ENCODE data around the gene SPNS3.

The SPNS3 gene

DNA sequence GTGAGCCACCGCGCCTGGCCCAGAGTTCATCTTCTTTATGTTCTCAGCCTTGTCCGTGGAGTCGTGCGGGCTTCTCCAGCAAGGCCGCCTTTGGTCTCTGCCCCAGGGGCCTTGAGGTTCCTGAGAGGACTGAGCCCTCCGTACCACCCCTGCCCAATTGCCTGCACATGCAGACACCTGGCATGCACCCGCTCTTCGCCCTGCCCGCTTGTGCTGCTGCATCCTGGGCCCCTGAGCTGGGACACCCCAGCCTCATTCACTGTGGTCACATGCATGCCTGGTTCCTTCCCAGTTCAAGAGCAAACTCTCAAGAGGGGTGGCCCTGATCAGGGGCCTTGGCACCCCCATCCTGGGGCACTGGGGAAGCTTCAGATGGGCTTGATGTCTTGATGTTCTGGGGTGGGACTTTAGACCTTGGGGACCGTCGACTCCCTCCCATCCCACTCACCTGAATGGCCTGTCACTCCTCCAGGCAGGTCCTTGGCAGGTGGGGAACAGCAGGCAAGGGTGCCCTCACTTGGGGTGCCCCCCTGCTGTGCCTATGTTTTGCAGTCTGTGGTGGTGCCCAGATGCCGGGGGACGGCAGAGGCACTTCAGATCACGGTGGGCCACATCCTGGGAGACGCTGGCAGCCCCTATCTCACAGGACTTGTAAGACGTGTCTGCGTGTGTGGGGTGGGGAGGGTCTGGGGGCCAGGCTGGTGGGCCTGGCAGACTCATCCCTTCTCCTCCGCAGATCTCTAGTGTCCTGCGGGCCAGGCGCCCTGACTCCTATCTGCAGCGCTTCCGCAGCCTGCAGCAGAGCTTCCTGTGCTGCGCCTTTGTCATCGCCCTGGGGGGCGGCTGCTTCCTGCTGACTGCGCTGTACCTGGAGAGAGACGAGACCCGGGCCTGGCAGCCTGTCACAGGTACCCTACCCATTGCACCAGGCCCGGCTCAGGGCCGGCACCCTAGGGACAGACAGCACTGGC lies 52.2 kb downstream of the SPNS3 start:
- H3K27ac ChIP-seq, result no peak overlapping the region
- TF ChIP-seq, protein P1, sequence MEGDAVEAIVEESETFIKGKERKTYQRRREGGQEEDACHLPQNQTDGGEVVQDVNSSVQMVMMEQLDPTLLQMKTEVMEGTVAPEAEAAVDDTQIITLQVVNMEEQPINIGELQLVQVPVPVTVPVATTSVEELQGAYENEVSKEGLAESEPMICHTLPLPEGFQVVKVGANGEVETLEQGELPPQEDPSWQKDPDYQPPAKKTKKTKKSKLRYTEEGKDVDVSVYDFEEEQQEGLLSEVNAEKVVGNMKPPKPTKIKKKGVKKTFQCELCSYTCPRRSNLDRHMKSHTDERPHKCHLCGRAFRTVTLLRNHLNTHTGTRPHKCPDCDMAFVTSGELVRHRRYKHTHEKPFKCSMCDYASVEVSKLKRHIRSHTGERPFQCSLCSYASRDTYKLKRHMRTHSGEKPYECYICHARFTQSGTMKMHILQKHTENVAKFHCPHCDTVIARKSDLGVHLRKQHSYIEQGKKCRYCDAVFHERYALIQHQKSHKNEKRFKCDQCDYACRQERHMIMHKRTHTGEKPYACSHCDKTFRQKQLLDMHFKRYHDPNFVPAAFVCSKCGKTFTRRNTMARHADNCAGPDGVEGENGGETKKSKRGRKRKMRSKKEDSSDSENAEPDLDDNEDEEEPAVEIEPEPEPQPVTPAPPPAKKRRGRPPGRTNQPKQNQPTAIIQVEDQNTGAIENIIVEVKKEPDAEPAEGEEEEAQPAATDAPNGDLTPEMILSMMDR (conservative IDR thresholded peaks at IDR 0.05), result no peak

DNA sequence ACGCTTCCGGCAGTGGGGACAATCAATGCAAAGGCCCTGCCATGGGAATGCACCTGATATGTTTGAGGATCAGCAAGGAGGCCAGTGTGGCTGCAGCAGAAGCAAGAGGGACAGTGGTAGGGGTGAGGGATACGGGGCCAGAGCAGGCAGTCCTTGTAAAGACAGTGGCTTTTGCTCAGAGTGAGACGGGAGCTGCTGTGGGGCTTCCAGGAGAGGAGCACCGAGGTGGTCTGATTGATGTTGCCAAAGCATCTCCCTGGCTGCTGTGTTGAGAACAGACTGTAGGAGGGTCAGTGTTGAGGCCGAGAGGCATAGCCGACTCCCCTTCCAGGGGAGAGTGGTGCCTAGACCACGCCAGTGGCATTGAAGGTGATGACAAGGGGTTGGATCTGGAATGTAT lies 53.6 kb downstream of the SPNS3 start:
- TF ChIP-seq, protein P1 (conservative IDR thresholded peaks at IDR 0.05), result no peak
- H3K27ac ChIP-seq, result no peak overlapping the region

DNA sequence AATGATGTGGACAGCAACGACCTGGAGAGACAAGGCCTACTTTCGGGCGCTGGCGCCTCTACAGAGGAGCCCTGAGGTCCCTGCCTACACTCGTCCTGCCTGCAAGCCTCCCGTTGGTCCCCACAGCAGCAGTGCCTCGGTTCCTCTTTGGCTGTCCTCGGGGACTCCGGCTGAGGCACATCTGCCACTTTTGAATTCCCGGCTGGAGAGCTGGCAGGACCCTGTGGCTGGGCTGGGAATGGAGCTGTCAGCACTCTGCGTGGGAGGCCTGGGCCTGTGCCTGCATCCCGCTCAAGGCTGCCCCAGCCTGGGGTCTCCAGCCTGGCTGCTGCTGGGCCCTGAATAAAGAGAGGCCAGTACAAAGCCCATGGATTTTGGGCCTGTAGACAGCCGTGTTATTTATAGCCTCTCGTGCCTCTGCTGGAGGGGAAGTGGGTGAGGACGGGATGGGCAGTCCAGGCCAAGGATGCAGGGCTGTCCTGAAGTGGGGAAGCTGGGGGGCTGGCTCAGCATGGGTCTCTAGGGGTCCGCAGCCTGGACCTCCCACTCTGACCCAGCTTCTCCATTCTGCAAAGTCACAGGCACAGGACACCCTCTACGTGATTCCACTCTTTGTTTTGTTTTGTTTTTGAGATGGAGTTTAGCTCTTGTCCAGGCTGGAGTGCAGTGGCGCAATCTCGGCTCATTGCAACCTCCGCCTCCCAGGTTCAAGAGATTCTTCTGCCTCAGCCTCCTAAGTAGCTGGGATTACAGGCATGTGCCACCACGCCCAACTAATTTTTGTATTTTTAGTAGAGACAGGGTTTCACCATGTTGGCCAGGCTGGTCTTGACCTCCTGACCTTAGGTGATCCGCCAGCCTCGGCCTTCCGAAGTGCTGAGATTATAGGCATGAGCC lies 54.3 kb downstream of the SPNS3 start:
- no peak overlapping the region for H3K27ac ChIP-seq
- TF ChIP-seq, protein P1 (conservative IDR thresholded peaks at IDR 0.05), result no peak

DNA sequence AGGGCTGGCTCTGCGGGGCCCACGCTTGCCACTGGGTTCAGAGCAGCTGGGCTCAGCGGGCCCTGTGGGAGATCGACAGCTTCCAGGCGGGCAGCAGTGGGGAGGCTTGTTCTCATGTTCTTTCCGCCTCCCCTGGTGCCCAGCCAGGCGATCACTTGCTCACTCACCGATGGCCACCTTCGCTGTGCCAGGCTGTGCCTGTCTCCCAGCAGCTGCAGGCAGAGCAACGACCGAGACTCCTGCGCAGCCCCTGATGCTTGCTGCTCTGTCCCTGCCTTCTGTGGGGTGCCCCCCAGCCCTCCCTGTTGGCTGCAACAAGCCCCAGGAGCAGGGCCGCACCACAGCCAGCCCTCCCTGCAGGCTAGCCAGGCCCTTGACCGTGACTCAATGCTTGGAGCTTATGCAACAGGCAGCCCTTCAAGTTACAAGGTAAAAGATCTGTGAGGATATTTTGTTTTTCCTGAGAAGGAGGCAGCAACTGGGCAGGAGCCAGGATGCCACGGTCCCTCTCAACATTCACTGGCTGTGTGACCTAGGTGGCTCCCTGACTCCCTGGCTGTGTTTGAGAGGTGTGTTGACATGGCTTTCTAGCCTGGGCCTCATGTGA lies 55.4 kb downstream of the SPNS3 start:
- no peak overlapping the region for H3K27ac ChIP-seq
- TF ChIP-seq, protein P1 (conservative IDR thresholded peaks at IDR 0.05), result no peak

DNA sequence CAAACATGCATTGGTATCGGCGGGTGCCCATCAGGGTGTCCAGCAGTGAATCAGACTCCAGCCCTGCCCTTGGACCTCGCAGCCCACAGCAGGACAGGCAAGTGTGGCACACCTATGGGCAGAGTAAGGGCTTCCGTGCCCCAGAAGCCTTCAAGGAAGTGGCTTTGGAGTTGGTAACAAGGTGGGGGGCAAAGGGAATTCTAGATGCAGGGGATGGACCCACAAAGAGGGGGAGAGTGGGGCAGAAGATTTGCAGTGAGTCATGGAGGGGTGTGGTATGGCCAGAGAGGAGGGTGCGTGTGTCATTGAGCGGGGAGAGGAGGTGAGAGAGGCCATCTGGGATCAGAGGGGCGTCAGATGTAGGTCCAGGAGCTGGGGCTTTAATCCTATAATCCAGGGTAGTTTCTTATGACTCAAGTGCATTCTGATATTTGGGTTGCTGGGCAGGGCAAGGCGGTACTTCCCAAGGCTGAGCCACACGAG lies 56.4 kb downstream of the SPNS3 start:
- no peak overlapping the region for H3K27ac ChIP-seq
- TF ChIP-seq, protein P1 (conservative IDR thresholded peaks at IDR 0.05), result no peak

DNA sequence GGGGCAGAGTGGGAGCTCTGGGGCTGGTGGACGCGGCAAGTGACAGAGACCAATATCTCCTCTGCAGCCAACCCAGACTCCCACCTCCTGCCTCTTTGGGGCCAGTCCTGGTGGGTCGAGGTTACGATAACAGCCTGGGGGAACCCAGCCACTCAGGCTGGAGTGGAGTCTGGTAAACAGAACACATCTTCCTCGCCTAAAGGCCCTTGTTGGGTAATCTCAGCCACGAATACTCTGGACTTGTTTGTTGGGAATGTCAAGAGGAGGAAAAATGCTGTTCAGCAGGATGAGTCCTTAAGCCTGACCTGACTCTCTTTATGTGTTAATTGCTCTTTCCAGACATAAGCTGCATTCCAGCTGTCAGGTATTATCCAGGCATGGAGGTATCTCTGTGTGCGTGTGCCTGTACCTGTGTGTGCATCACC lies 56.9 kb downstream of the SPNS3 start:
- H3K27ac ChIP-seq, result no peak overlapping the region
- TF ChIP-seq, protein P1 (conservative IDR thresholded peaks at IDR 0.05), result no peak
